Activated B cell treated with CpG ODN at 0.5 μM for 24 hours (primary cell): ENCODE measurements around the gene UCN3. TPM values are rescaled to one million over a fixed set of nuclear protein-coding genes. Genes with fewer than 3 reads are reported as not detected.

Experiments used
- ATAC-seq: fragments of 200-7000 bp; cut with Tn5 transposase; one replicate; pipeline ENCODE4 v1.10.0; 2021; ENCODE audit warnings: low read depth, mild to moderate bottlenecking, moderate library complexity
- CTCF ChIA-PET: fragments of 350-600 bp; sonication (Branson Sonifier 250); formaldehyde crosslinking; loops from one replicate; lab custom pipeline; 2021; ENCODE audit warnings: antibody characterized with exemption; lab: Charles Lee
- POLR2A ChIA-PET: fragments of 350-600 bp; sonication (Branson Sonifier 250); formaldehyde crosslinking; loops from one replicate; lab custom pipeline; 2021; ENCODE audit warnings: antibody characterized with exemption; lab: Charles Lee
- DNase-seq: peaks from one replicate; pipeline ENCODE4 v3.0.0; 2022
- H3K27ac Mint-ChIP-seq: one replicate; pipeline ENCODE4 v1.8.0; 2020; ENCODE audit warnings: mixed read lengths
- H3K27me3 Mint-ChIP-seq: one replicate; pipeline ENCODE4 v1.8.0; 2021; ENCODE audit warnings: mixed read lengths
- H3K36me3 Mint-ChIP-seq: one replicate; pipeline ENCODE4 v1.8.0; 2021; ENCODE audit warnings: low read depth, mixed read lengths
- H3K4me1 Mint-ChIP-seq: one replicate; pipeline ENCODE4 v1.8.0; 2021; ENCODE audit warnings: mixed read lengths
- H3K4me3 Mint-ChIP-seq: one replicate; pipeline ENCODE4 v1.8.0; 2020; ENCODE audit warnings: mild to moderate bottlenecking, mixed read lengths
- H3K9me3 Mint-ChIP-seq: one replicate; pipeline ENCODE4 v1.8.0; 2020; ENCODE audit warnings: mixed read lengths
- CTCF ChIP-seq: fragments of 200-600 bp; IDR thresholded peaks from one replicate; pipeline ENCODE4 v1.8.0; 2022; ENCODE audit warnings: antibody characterized with exemption, mild to moderate bottlenecking
- intact Hi-C: fragments of 100-400 bp; cut with micrococcal nuclease; formaldehyde crosslinking; loops from one replicate; pipeline ENCODE4 v1.15.1; 2024
- total RNA-seq: library from RNA; stranded (reverse); gene quantifications from 2 replicates; pipeline ENCODE4 v1.2.3, GENCODE V29; 2022

Gene UCN3
- total RNA-seq, 1 donor from 2014 or later, result not detected

- no peak for TF ChIP-seq CTCF
- H3K27me3 Mint-ChIP-seq, result no peaks in the 10 kb centered on the region
- H3K9me3 Mint-ChIP-seq, result peaks cover 14% of the 10 kb centered on the region
- POLR2A ChIA-PET, result no interaction called here
- no peaks in the 10 kb centered on the region for H3K4me1 Mint-ChIP-seq
- CTCF ChIA-PET, result no interaction called here
- no peak overlapping the region for H3K27ac Mint-ChIP-seq
- intact Hi-C loops, result loop anchor here (2.0 kb wide), 1 partner anchor 570 kb away; no protein-coding TSS in a partner anchor
- no peaks in the 10 kb centered on the region for H3K36me3 Mint-ChIP-seq
- ATAC-seq (no peak), DNase-seq (no peak)
- no peak overlapping the region for H3K4me3 Mint-ChIP-seq
Observed at GRCh38 chr10:5385224-5385623, 20.5 kb downstream of the UCN3 start.

- ATAC-seq, result no peak
- Mint-ChIP-seq H3K27me3 (no peaks in the 10 kb centered on the region), H3K27ac (no peak overlapping the region), H3K9me3 (peaks cover 31% of the 10 kb centered on the region), H3K4me1 (no peaks in the 10 kb centered on the region), H3K4me3 (no peak overlapping the region), H3K36me3 (peaks cover 3% of the 10 kb centered on the region)
- ChIA-PET POLR2A (no interaction called here), CTCF (no interaction called here)
- intact Hi-C loops, result no loop called here
- no peak for DNase-seq
- no peak for TF ChIP-seq CTCF
Observed at GRCh38 chr10:5387169-5387568, 22.4 kb downstream of the UCN3 start.

- Mint-ChIP-seq H3K4me1 (no peaks in the 10 kb centered on the region), H3K36me3 (peaks cover 3% of the 10 kb centered on the region), H3K9me3 (peaks cover 31% of the 10 kb centered on the region), H3K27me3 (peaks cover 1% of the 10 kb centered on the region), H3K4me3 (no peak overlapping the region), H3K27ac (no peak overlapping the region)
- CTCF ChIA-PET, result no interaction called here
- ATAC-seq, result no peak
- intact Hi-C loops, result no loop called here
- DNase-seq, result no peak
- POLR2A ChIA-PET, result no interaction called here
- no peak for TF ChIP-seq CTCF
Observed at GRCh38 chr10:5390607-5391205, 25.9 kb downstream of the UCN3 start.

- ChIA-PET POLR2A (no interaction called here), CTCF (no interaction called here)
- Mint-ChIP-seq H3K4me3 (no peak overlapping the region), H3K4me1 (no peaks in the 10 kb centered on the region), H3K9me3 (peaks cover 31% of the 10 kb centered on the region), H3K27ac (no peak overlapping the region), H3K27me3 (peaks cover 1% of the 10 kb centered on the region), H3K36me3 (peaks cover 3% of the 10 kb centered on the region)
- intact Hi-C loops, result no loop called here
- ATAC-seq (no peak), DNase-seq (no peak)
- TF ChIP-seq CTCF, result no peak
Observed at GRCh38 chr10:5391790-5392189, 27.0 kb downstream of the UCN3 start.

- Mint-ChIP-seq H3K27ac (no peak overlapping the region), H3K4me3 (no peak overlapping the region), H3K36me3 (peaks cover 3% of the 10 kb centered on the region), H3K27me3 (peaks cover 9% of the 10 kb centered on the region), H3K9me3 (peaks cover 27% of the 10 kb centered on the region), H3K4me1 (no peaks in the 10 kb centered on the region)
- CTCF ChIA-PET, result no interaction called here
- intact Hi-C loops, result no loop called here
- DNase-seq (no peak), ATAC-seq (no peak)
- POLR2A ChIA-PET, result no interaction called here
- TF ChIP-seq CTCF, result no peak
Observed at GRCh38 chr10:5393529-5393928, 28.8 kb downstream of the UCN3 start.
